ENCODE measurements around the gene CFAP251. TPM values are rescaled to one million over a fixed set of nuclear protein-coding genes. Genes with fewer than 3 reads are reported as not detected.

The CFAP251 gene
- total RNA-seq, 1 donor from 2014 or later = 0.92 TPM

GRCh38 chr12:122001466-122002209, 83.2 kb downstream of the CFAP251 start:
- Histone ChIP-seq H3K4me2 (peak overlapping the region; percentile 47), H3F3A (ENCODE audit: low read depth) (peaks cover 25% of the 10 kb centered on the region), H3K4me3 (no peak overlapping the region), H3K4me1 (peaks cover 10% of the 10 kb centered on the region), H3K27me3 (no peaks in the 10 kb centered on the region), H3K36me3 (no peaks in the 10 kb centered on the region), H3K27ac (peak overlapping the region; percentile 54), H3K9ac (no peak overlapping the region), H3K9me3 (ENCODE audit: low read depth) (no peaks in the 10 kb centered on the region), H2AFZ (replicated peaks) (no peak overlapping the region), H4K20me1 (ENCODE audit: low read depth) (no peaks in the 10 kb centered on the region), H3K79me2 (ENCODE audit: low read depth) (no peaks in the 10 kb centered on the region)
- H3K4me1 Mint-ChIP-seq = peaks cover 28% of the 10 kb centered on the region
- H3K27ac Mint-ChIP-seq = peak overlapping the region; percentile 75
- H3K9me3 Mint-ChIP-seq = peaks cover 12% of the 10 kb centered on the region
- peak; percentile 69 for DNase-seq (ENCODE audit: low spot score)
- H3K27me3 Mint-ChIP-seq (ENCODE audit: insufficient read depth, low read depth) = peaks cover 7% of the 10 kb centered on the region
- H3K4me3 Mint-ChIP-seq = no peak overlapping the region
- no peaks in the 10 kb centered on the region for H3K36me3 Mint-ChIP-seq
- TF ChIP-seq, protein P1, sequence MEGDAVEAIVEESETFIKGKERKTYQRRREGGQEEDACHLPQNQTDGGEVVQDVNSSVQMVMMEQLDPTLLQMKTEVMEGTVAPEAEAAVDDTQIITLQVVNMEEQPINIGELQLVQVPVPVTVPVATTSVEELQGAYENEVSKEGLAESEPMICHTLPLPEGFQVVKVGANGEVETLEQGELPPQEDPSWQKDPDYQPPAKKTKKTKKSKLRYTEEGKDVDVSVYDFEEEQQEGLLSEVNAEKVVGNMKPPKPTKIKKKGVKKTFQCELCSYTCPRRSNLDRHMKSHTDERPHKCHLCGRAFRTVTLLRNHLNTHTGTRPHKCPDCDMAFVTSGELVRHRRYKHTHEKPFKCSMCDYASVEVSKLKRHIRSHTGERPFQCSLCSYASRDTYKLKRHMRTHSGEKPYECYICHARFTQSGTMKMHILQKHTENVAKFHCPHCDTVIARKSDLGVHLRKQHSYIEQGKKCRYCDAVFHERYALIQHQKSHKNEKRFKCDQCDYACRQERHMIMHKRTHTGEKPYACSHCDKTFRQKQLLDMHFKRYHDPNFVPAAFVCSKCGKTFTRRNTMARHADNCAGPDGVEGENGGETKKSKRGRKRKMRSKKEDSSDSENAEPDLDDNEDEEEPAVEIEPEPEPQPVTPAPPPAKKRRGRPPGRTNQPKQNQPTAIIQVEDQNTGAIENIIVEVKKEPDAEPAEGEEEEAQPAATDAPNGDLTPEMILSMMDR (IDR thresholded peaks at IDR 0.05) = no peak
- no peak for TF ChIP-seq EZH2 (IDR thresholded peaks at IDR 0.05)
- TF ChIP-seq EZH2phosphoT487 (IDR thresholded peaks at IDR 0.05) = peak; percentile 38

DNA sequence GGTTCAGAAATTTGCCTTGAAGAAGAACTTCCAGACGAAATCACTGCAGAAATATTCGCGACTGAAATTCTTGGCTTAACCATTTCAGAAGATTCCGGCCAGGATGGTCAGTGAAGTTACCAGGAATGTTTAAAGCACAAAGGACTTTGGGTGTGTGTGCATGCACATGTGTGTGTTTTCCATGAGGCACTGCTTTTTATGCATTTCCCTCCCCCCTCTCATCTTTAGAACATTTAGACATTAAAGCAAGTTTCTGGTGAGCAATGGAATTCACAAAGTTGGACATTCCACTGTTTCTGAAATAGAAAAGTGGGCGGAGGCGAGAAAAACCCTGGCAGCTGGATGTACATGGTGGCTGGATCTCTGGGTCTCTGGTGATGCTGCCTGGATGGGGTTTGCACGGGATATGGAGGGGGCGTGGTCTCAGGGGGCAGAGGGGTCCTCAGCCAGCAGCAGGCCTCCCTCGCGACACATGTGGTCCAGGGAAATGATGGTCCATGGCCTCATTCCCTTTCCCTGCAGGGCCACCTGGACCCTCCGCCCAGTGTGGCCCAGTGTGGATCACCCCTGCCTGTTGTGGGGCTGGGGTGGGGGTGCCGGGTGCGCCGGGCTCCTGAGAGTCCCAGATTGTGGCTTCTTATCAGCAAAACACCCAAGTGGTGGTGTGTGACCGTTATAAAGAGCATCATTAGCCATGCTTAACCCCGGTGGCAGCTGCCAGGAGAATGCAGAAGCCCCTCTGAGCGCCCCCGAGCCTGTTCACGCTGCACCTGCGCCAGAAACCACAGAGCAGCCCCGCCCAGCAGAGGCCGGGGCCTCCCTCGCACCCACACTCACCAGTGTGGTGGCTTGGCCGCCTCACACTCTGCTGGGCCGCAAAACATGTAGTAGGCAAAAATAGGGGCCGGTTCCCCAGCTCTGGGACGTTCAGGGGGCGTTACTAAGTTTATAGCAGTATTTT, 85.5 kb downstream of the CFAP251 start:
- DNase-seq (ENCODE audit: low spot score) = no peak
- no peak overlapping the region for H2AFZ ChIP-seq (replicated peaks)
- no peak overlapping the region for H3K27ac Mint-ChIP-seq

GRCh38 chr12:122004633-122005071, 86.3 kb downstream of the CFAP251 start:
- Histone ChIP-seq H3F3A (ENCODE audit: low read depth) (peaks cover 25% of the 10 kb centered on the region), H2AFZ (replicated peaks) (no peak overlapping the region), H3K79me2 (ENCODE audit: low read depth) (no peaks in the 10 kb centered on the region), H3K4me2 (no peak overlapping the region), H3K4me1 (peaks cover 6% of the 10 kb centered on the region), H4K20me1 (ENCODE audit: low read depth) (no peaks in the 10 kb centered on the region), H3K27ac (no peak overlapping the region), H3K27me3 (no peaks in the 10 kb centered on the region), H3K9ac (no peak overlapping the region), H3K9me3 (ENCODE audit: low read depth) (no peaks in the 10 kb centered on the region), H3K4me3 (no peak overlapping the region), H3K36me3 (no peaks in the 10 kb centered on the region)
- H3K9me3 Mint-ChIP-seq = peaks cover 8% of the 10 kb centered on the region
- no peak overlapping the region for H3K4me3 Mint-ChIP-seq
- peaks cover 3% of the 10 kb centered on the region for H3K27me3 Mint-ChIP-seq (ENCODE audit: insufficient read depth, low read depth)
- peaks cover 25% of the 10 kb centered on the region for H3K4me1 Mint-ChIP-seq
- no peak overlapping the region for H3K27ac Mint-ChIP-seq
- DNase-seq (ENCODE audit: low spot score) = no peak
- TF ChIP-seq EZH2phosphoT487 (IDR thresholded peaks at IDR 0.05) = no peak
- TF ChIP-seq EZH2 (IDR thresholded peaks at IDR 0.05) = no peak
- TF ChIP-seq, protein P1 (IDR thresholded peaks at IDR 0.05) = no peak
- H3K36me3 Mint-ChIP-seq = no peaks in the 10 kb centered on the region

More for the DNA sequence above, 85.5 kb downstream of the CFAP251 start:
- Histone ChIP-seq H3K36me3 (no peaks in the 10 kb centered on the region), H3K4me3 (no peak overlapping the region), H3K9ac (no peak overlapping the region), H3F3A (ENCODE audit: low read depth) (peaks cover 25% of the 10 kb centered on the region), H3K79me2 (ENCODE audit: low read depth) (no peaks in the 10 kb centered on the region), H3K4me2 (no peak overlapping the region), H3K27ac (no peak overlapping the region), H3K27me3 (no peaks in the 10 kb centered on the region), H3K4me1 (peaks cover 6% of the 10 kb centered on the region), H3K9me3 (ENCODE audit: low read depth) (no peaks in the 10 kb centered on the region), H4K20me1 (ENCODE audit: low read depth) (no peaks in the 10 kb centered on the region)
- Mint-ChIP-seq H3K4me1 (peaks cover 25% of the 10 kb centered on the region), H3K4me3 (no peak overlapping the region), H3K27me3 (ENCODE audit: insufficient read depth, low read depth) (peaks cover 3% of the 10 kb centered on the region), H3K36me3 (no peaks in the 10 kb centered on the region), H3K9me3 (peaks cover 10% of the 10 kb centered on the region)
- TF ChIP-seq, protein P1 (IDR thresholded peaks at IDR 0.05) = no peak
- no peak for TF ChIP-seq EZH2phosphoT487 (IDR thresholded peaks at IDR 0.05)
- no peak for TF ChIP-seq EZH2 (IDR thresholded peaks at IDR 0.05)
